HTR-8/SVneo (cell line): ENCODE results near the gene GPC5.
A peak's percentile ranks its signal among the peaks of the same experiment; 100 is the strongest.
"Not testable (repeated sequence)": the region's sequence is repeated elsewhere in the genome, so short reads cannot be mapped to it uniquely, and the experiment has no call there.

ENCODE experiments used
- DNase-seq: peaks from one replicate; pipeline ENCODE4 v3.0.0; 2011; ENCODE audit warnings: low spot score, mixed read lengths; ENCODE audit not compliant: insufficient read length
- FAIRE-seq: peaks from 2 replicates; lab custom pipeline; 2011; peaks lifted over from hg19 to GRCh38; lab: Jason Lieb, UNC

GPC5 gene

GRCh38 chr13:92825938-92826596 lies 1427.6 kb downstream of the GPC5 start:
- no peak for DNase-seq
- no peak for FAIRE-seq

- FAIRE-seq (no peak), DNase-seq (no peak)
These were observed 1429.1 kb downstream of the GPC5 start for GRCh38 chr13:92827503-92827902.

- FAIRE-seq: no peak
- no peak for DNase-seq
These were observed 1431.5 kb downstream of the GPC5 start for GRCh38 chr13:92829930-92830329.

GRCh38 chr13:92830821-92831220 lies 1432.4 kb downstream of the GPC5 start:
- no peak for DNase-seq

GRCh38 chr13:92833071-92833470 lies 1434.7 kb downstream of the GPC5 start:
- FAIRE-seq (no peak), DNase-seq (no peak)

More at GRCh38 chr13:92830821-92831220, 1432.4 kb downstream of the GPC5 start:
- no peak for FAIRE-seq

- DNase-seq (no peak), FAIRE-seq (no peak)
These were observed 1437.8 kb downstream of the GPC5 start for GRCh38 chr13:92836171-92836570.

GRCh38 chr13:92838786-92839185 lies 1440.4 kb downstream of the GPC5 start:
- FAIRE-seq (no peak), DNase-seq (peak; percentile 20)

GRCh38 chr13:92842145-92842544 lies 1443.7 kb downstream of the GPC5 start:
- FAIRE-seq: no peak
- DNase-seq: no peak

- no peak for FAIRE-seq
- no peak for DNase-seq
These were observed 1445.1 kb downstream of the GPC5 start for GRCh38 chr13:92843549-92843948.

- no peak for FAIRE-seq
These were observed 1451.0 kb downstream of the GPC5 start for GRCh38 chr13:92849381-92849780.

GRCh38 chr13:92864584-92865284 lies 1466.3 kb downstream of the GPC5 start:
- DNase-seq (no peak), FAIRE-seq (no peak)

More at GRCh38 chr13:92849381-92849780, 1451.0 kb downstream of the GPC5 start:
- no peak for DNase-seq

- FAIRE-seq (no peak), DNase-seq (no peak)
These were observed 1474.6 kb downstream of the GPC5 start for GRCh38 chr13:92873029-92873428.

GRCh38 chr13:92886535-92887077 lies 1488.2 kb downstream of the GPC5 start:
- no peak for DNase-seq
- no peak for FAIRE-seq

- DNase-seq (no peak), FAIRE-seq (no peak)
These were observed 1496.0 kb downstream of the GPC5 start for GRCh38 chr13:92894447-92894846.

GRCh38 chr13:92896842-92897241 lies 1498.4 kb downstream of the GPC5 start:
- DNase-seq: peak; percentile 0
- no peak for FAIRE-seq

- not testable (repeated sequence) for FAIRE-seq
These were observed 1500.5 kb downstream of the GPC5 start for GRCh38 chr13:92898946-92899345.

GRCh38 chr13:92900446-92900845 lies 1502.0 kb downstream of the GPC5 start:
- FAIRE-seq: no peak
- DNase-seq: no peak

More at GRCh38 chr13:92898946-92899345, 1500.5 kb downstream of the GPC5 start:
- DNase-seq: not testable (repeated sequence)

- DNase-seq: no peak
- FAIRE-seq: no peak
These were observed 1503.3 kb downstream of the GPC5 start for GRCh38 chr13:92901739-92902138.

- DNase-seq: no peak
- no peak for FAIRE-seq
These were observed 1514.2 kb downstream of the GPC5 start for GRCh38 chr13:92912629-92913028.

GRCh38 chr13:92913840-92914239 lies 1515.4 kb downstream of the GPC5 start:
- DNase-seq: no peak
- no peak for FAIRE-seq
